Measurements from ENCODE around the gene ALB. TPM values are rescaled to one million over a fixed set of nuclear protein-coding genes. Genes with fewer than 3 reads are reported as not detected.

ALB gene
- polyA plus RNA-seq, 1 donor = 3.3 TPM

DNA sequence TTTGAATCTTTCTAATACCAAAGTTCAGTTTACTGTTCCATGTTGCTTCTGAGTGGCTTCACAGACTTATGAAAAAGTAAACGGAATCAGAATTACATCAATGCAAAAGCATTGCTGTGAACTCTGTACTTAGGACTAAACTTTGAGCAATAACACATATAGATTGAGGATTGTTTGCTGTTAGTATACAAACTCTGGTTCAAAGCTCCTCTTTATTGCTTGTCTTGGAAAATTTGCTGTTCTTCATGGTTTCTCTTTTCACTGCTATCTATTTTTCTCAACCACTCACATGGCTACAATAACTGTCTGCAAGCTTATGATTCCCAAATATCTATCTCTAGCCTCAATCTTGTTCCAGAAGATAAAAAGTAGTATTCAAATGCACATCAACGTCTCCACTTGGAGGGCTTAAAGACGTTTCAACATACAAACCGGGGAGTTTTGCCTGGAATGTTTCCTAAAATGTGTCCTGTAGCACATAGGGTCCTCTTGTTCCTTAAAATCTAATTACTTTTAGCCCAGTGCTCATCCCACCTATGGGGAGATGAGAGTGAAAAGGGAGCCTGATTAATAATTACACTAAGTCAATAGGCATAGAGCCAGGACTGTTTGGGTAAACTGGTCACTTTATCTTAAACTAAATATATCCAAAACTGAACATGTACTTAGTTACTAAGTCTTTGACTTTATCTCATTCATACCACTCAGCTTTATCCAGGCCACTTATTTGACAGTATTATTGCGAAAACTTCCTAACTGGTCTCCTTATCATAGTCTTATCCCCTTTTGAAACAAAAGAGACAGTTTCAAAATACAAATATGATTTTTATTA is 28.3 kb downstream of the ALB start:
- no peak for DNase-seq

DNA sequence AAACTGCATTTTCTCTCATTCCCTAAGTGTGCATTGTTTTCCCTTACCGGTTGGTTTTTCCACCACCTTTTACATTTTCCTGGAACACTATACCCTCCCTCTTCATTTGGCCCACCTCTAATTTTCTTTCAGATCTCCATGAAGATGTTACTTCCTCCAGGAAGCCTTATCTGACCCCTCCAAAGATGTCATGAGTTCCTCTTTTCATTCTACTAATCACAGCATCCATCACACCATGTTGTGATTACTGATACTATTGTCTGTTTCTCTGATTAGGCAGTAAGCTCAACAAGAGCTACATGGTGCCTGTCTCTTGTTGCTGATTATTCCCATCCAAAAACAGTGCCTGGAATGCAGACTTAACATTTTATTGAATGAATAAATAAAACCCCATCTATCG is 29.1 kb downstream of the ALB start:
- no peak for DNase-seq

DNA sequence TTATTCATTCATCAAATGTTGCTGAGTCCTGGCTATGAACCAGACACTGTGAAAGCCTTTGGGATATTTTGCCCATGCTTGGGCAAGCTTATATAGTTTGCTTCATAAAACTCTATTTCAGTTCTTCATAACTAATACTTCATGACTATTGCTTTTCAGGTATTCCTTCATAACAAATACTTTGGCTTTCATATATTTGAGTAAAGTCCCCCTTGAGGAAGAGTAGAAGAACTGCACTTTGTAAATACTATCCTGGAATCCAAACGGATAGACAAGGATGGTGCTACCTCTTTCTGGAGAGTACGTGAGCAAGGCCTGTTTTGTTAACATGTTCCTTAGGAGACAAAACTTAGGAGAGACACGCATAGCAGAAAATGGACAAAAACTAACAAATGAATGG is 30.2 kb downstream of the ALB start:
- DNase-seq = no peak

DNA sequence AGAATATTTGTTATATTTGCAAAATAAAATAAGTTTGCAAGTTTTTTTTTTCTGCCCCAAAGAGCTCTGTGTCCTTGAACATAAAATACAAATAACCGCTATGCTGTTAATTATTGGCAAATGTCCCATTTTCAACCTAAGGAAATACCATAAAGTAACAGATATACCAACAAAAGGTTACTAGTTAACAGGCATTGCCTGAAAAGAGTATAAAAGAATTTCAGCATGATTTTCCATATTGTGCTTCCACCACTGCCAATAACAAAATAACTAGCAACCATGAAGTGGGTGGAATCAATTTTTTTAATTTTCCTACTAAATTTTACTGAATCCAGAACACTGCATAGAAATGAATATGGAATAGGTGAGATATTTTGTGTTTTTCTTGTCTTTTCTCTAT is 31.9 kb downstream of the ALB start, which contains the start of gene AFP:
Gene AFP (plus strand): TSS at position 238 of the 400 bp plus-strand sequence. CDS start 42 bp downstream, at position 280.
- DNase-seq = no peak

DNA sequence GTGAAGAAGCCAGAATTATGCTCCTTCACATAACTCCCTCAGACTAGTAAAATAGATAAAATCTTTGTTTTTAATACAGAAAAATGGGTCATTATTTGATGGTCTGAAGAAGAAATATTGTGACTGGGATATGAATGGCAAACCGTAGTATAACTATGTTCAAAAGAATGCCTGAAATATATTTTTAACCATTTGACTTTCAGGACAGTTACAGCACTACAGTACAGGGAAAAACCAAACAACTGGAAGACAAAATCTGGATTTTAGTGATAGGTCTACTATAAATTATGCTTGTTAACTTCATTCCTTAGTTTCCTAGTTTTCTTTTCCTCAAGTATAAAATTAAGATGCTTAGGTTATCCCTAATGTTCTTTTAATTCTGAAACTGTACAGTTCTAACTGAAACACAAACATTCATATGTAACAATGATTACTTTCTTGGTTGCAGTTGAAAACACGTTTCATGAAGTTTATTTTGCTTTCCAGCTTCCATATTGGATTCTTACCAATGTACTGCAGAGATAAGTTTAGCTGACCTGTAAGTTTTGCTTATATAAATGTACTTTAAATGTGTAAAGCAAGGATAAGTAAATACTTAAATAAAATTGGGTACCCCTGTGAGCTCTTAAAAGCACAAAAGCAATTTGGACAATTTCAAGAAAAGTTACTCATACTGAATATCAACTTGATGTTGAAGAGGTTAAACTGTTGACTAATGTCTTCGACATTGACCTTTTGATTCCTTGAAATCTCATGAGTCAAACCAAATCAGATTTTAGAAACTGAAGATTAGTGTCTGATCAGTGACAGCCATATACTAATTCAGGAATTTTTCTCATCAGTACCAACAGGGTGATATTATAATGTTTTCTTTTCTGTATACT is 32.8 kb downstream of the ALB start:
- DNase-seq = no peak

DNA sequence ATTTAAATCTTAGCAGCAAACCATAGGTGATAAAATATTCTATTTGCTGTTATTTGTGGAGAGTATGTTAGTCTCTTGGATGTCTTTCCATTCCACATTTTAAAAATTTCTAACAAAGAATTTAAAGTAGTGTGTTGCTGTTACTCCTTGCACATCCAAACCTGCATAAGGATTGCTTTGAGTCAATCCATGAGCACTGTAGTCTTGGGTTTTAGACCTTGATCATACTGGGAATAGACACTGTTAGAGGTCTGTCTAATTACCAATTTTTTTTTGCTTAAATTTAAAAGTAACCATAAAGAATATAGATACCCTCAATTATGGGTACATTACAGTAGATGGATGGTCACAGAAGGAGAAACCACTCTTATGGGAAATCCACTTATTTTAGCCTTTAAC is 33.5 kb downstream of the ALB start:
- no peak for DNase-seq

DNA sequence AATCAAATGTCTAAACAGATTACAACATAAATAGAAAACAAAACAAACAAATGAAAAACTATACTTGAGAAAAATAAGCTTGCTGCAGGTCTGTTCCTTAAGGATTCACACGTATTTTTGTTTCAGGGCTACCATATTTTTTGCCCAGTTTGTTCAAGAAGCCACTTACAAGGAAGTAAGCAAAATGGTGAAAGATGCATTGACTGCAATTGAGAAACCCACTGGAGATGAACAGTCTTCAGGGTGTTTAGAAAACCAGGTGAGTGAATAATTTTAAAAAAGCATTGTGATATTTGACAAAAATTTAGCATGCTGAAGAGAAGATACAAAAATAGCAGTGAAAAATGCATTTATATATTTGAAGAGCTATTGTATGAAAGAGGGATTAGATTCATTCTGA is 34.0 kb downstream of the ALB start:
- no peak for DNase-seq

DNA sequence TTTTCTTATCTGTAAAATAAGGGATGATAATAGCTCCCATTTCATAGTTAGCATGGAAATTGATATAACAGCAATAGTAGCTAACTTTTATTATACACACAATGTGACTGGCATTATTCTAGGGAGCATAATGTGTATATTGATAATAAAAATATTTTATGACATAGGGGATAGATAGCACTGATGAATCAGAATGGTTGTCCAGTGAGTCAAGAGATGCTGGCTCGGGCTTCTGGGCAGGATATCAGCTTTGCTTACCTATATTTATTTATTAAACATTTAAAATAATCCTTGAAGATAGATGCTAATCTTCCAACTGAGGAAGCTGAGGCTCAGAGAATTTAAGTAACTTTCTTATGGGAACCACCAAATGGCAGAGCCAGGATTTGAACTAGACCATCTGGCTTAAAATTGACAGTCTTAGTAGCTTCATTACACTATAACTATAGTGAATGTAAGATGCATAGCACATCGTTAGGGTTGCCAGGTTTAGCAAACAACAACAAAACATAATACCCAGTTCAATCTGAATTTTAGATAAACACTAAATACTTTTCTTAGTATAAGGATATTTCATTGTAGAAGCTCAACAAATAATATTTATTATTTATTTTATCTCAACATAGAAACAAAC is 34.6 kb downstream of the ALB start:
- DNase-seq = no peak

DNA sequence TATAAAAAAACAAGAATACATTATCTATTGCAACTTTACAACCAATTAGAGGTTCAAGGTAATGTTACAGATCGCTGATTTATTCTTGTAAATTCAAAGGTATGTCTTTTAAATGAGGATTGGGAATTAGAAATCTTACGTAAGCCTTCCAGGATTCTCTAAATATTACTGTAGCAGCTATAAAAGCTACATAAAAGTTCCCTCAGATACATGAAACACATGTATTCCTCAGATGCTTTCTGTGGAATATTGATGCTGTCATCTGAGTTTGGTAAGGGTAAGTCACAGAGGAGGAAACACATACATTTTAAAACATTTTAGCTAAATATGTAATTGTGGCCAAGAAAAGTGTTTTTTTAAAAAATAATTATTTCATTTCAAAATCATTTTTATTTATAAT is 35.4 kb downstream of the ALB start:
- no peak for DNase-seq

DNA sequence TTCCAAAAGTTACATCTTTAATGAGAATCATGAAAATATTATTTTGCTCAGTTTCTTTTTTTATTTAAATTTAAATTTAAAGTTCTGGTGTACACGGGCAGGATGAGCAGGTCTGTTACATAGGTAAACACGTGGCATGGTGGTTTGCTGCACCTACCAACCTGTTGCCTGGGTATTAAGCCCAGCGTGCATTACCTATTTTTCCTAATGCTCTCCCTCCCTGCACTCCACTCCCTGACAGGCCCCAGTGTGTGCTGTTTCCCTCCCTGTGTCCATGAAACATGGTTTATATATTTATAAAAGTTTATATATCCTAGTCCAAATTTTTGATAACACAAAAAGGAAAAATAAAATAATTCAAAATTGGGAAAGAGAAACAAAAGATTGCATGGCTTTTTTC is 35.9 kb downstream of the ALB start:
- no peak for DNase-seq

DNA sequence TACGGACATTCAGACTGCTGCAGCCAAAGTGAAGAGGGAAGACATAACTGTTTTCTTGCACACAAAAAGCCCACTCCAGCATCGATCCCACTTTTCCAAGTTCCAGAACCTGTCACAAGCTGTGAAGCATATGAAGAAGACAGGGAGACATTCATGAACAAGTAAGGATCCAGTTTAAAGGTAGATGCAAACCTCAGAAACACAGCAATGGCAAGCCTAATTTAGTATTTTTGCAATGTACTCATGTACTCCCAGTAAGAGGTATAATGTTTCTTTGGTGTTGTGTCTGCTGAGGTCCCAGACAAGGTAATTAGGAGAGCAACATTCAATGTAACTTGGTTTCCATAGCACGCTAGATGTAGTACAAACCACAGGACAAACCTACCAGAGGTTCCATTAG is 36.6 kb downstream of the ALB start:
- DNase-seq = no peak

DNA sequence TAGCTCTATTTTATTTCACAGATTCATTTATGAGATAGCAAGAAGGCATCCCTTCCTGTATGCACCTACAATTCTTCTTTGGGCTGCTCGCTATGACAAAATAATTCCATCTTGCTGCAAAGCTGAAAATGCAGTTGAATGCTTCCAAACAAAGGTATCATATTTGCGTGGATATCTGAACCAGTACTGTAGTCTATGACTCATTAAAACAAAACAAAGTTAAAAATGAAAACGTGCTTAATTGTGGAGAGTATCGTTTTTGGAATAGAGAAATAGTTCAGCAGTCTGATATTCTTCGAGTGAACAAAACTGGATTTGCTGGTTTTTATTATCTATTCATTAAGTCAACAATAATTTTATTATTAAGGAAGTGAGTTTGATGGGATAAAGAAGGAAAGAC is 38.2 kb downstream of the ALB start:
- no peak for DNase-seq

DNA sequence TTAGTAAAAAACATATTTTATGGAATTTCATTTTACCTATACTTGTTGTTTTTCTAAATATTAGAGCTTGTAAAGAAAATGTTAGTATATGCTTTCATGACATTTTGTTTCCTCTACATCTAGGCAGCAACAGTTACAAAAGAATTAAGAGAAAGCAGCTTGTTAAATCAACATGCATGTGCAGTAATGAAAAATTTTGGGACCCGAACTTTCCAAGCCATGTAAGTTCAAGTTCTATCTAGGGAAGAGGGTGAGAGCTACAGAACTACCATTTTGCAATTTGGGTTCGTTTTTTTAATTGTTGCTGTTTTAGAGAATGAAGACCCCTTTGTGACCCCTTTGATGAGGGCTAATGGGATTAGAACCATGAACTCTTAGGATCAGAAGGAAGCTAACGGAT is 39.1 kb downstream of the ALB start:
- DNase-seq = no peak

DNA sequence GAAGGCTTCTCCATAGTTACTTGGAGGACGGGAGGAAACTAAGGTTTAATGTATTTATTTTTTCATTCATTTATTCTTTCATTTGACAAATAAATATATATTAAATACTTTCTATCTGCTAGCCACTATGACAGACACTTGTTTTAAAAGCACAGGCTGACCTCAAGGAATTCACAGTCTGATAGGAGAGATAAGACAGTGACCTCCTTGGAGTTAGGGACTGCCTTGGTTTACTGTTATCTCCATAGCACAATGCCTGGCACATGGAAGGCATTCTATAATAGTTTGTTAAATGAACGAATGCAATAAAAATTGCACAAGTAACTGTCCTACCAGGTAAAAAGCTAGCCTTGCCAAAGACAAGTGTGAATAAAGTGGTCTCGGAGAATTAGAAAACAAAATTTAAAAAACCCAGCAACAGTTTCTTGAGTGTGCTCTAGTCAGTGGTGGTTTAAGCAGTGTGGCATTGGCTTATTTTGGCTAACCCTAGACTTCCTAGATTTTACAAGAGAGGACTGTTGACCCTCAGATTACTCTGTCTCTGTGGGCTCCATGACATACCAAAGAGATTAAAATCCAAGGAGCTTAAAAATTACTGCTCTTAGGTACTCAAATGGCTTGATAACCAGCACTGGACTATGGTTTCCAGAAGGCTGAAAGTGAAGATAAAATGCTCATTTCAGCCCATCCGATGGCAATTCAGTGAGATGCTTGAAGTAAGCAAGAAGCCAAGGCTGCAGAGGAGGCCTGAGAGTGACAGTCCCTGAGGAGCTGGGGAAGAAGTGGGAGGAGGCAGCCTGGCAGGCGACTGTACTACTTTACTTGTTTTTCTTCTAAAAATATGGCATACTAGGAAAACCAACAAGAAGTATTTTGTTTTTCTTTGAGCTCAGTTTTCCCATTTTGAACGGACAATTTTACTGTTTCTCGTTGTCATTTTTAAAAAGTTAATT is 41.6 kb downstream of the ALB start:
- DNase-seq = no peak

DNA sequence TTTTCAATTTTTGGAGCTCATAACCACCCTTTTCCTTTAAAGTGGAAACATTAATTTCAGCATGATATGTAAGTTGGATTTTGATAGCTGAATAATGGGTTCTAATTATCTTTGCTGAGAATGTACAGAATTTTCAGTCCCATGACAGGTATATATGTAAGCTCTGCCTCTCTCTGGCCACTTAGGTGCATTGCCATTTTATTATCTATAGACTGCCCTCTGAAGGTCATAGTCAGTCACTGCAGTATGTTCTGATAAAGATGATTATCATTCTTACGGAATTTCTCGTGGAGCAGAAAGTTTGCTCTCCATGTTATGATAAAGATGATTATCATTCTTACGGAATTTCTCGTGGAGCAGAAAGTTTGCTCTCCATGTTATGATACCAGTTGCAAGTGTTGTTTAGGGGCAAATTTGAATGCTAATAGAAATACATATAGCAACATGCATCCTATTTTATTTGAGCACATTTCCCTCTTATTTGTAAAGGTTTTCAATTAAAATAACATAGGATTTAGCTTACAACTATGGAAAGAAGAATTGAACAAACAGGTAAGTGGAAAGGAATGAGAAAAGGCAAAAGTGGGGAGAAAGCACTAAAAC is 42.4 kb downstream of the ALB start:
- DNase-seq = no peak

DNA sequence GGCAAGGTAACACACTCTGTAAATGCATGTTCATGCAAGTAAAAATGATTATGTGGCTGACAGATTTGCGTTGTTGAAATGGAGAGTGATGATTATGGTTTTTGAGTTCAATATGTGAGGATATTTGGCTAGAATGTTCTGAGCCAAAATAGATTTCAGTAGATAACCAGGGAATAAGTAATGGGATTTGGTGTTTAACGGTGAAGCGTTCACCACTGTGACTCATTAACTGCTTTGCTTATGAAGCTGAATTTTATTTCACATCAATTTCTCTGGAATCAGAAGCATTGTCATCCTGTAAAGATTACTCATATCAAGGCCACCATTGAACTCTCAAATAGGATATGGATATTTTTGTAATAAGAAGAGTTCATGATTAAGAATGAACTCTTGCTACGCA is 43.6 kb downstream of the ALB start:
- no peak for DNase-seq

DNA sequence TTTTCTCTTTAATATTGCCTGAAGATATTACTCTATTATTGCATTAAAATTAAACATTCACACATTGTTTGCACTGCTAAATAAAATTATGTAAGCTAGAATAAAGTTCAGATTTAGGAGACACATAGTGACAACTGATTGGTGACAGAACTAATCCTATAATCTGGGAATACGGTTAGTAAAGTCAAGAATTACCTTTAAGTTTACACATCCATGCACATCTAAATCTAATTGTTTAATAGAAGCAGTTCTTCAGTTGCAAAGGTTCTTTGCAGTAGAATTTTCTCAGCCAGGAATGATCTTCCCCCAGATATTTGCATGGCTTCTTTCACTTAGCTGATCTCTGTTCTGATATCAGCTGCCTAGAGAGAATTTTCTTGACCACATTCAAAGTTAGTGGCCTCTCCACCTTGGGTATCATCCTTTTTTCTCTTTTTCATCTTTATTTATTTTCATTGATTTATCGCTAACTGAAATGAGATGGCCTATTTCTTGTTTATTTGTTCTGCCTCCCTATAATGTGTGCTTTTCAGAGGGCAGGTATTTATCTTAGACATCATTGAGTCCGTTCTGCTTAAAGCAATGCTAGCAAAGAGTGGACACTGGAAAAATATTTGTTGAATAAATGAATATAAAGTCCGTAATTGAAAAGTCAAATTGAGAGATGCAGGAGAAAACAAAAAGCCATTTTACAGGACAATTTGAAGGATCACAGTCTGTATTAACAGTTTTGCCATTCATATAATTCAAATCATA is 44.5 kb downstream of the ALB start:
- no peak for DNase-seq

DNA sequence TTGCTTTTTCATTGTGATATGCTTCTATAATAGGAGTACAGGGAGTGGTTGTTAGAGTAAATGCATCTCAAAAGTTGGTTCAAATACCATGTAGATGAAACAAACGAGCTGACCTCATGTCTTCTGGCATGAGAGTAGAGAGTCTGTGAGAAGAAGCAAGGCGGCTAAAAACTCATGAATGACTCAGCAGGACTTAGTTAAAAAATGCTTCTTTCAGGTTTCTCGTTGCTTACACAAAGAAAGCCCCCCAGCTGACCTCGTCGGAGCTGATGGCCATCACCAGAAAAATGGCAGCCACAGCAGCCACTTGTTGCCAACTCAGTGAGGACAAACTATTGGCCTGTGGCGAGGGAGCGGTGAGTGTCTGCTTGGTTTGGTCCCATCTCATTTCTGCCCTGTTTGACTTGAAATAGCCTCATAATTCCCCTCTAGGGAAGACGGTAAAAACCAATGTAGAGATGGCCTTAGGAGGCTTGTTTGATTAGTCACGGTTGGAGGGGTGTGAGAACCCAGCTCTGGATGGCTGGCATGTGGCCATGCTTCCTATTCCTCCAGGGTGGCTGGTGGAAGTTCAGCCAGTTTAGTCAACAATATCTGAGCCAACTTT is 46.4 kb downstream of the ALB start:
- DNase-seq = no peak

DNA sequence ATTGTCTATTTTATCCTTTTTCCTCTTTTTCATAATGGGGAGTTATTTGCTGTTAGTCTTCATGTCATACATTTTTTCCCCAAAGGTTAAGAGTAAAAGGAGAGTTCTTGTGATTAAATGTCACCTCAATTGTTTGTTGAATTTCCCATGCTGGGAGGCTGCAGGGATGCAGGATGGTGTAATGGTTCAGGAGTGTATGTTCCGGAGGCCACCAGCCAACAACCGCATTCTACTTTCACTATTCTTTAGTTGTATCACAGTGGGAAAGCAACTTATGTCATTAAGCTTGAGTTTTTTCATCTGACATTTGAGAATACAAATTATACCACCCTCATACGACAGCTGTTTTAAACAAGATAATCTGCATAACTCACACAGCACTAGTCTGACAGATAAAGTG is 47.3 kb downstream of the ALB start:
- no peak for DNase-seq

DNA sequence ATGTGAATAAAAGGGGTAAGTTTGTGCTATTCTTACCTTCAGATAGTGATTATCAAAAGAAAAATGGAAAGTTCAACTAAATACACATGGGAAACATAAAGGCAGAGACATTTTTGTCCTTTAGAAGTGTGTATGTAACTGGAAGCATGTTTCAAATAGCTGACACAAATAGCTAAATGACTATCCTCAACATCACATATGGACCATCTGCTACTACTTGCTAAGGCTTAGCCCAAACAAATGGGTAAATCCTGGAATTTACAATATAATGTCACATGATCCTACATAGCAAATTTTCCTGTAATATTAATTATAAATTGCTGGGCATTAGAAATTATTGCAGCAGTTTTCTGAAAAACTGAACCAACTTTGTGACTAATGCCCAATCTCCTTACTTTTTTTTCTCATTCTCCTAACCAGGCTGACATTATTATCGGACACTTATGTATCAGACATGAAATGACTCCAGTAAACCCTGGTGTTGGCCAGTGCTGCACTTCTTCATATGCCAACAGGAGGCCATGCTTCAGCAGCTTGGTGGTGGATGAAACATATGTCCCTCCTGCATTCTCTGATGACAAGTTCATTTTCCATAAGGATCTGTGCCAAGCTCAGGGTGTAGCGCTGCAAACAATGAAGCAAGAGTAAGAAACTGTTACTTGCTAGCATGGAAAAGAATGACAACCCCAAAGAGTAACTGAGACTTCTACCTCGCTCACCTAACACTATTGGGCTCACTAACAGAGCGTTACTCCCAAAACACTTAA is 48.1 kb downstream of the ALB start:
- DNase-seq = peak; percentile 8
